ENCODE results near the gene PITPNM3. TPM values are rescaled to one million over a fixed set of nuclear protein-coding genes. Genes with fewer than 3 reads are reported as not detected.

The PITPNM3 gene
- total RNA-seq: 8.6 TPM

DNA sequence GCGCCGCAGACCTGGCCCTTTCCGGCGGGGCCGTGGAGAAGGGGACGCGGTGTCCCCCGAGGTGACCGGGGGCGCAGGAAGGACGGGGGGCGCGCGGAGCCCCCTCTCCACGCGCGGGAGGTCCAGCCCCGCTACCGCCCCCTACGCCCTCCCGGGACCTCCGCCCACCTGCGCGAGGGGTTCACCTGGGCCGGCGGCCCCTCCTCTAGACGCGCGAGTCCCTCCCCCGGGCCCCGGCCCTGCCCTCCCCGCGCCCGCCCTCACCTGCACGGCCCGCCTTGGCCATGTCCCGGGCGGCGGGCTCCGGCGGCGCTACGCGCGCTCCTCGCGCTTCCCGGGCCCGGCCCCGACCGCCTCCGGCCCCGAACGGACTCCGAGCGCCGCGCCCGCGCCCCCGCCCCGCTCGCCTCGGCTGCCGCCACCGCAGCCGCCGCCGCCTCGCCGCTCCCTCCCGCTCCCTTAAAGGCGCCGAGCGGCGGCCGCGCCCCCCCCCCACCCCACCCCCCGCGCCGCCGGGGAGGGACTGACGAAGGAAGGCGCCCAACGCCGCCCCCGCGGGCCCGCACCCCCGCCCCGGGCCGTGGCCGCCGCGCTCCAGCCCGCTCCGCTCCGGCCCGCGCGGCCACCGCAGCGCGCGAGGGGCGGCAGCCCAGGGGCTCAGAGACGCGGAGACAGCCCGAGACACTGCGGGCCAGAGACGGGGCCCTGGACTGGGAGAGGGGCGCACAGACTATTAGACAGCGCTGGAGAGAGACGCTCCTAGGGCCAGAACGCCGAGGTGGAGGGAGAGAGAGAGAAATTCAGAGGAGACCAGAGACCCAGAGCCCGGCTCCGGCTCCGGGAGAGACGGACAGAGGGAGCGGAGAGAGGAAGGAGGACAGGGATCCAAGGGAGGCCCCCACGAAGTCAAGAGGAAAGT lies at the start of gene PITPNM3:
PITPNM3 (minus strand) TSS at position 435 of the 919 bp plus-strand sequence; CDS start at position 286, 149 bp downstream.
- peaks cover 47% of the 10 kb centered on the region for H3K4me1 ChIP-seq
- no peaks in the 10 kb centered on the region for H3K36me3 ChIP-seq
- H3K4me3 ChIP-seq: peak within 1 kb of the TSS; percentile 61 to 69
- no peak for DNase-seq (ENCODE audit: extremely low spot score in 2 of 2)
- peak within 1 kb of the TSS; percentile 65 for H3K27ac ChIP-seq
- H3K27me3 ChIP-seq: no peaks in the 10 kb centered on the region
- intact Hi-C loops (cut with DNase I): no loop called here
- TF ChIP-seq, protein P1, sequence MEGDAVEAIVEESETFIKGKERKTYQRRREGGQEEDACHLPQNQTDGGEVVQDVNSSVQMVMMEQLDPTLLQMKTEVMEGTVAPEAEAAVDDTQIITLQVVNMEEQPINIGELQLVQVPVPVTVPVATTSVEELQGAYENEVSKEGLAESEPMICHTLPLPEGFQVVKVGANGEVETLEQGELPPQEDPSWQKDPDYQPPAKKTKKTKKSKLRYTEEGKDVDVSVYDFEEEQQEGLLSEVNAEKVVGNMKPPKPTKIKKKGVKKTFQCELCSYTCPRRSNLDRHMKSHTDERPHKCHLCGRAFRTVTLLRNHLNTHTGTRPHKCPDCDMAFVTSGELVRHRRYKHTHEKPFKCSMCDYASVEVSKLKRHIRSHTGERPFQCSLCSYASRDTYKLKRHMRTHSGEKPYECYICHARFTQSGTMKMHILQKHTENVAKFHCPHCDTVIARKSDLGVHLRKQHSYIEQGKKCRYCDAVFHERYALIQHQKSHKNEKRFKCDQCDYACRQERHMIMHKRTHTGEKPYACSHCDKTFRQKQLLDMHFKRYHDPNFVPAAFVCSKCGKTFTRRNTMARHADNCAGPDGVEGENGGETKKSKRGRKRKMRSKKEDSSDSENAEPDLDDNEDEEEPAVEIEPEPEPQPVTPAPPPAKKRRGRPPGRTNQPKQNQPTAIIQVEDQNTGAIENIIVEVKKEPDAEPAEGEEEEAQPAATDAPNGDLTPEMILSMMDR (IDR thresholded peaks at IDR 0.05): no peak
- TF ChIP-seq POLR2AphosphoS5 (IDR thresholded peaks at IDR 0.05; ENCODE audit: insufficient read depth in 1 of 2, low read depth in 1 of 2): no peak
- no peak for TF ChIP-seq POLR2A (IDR thresholded peaks at IDR 0.05)
- H3K9me3 ChIP-seq: no peaks in the 10 kb centered on the region

DNA sequence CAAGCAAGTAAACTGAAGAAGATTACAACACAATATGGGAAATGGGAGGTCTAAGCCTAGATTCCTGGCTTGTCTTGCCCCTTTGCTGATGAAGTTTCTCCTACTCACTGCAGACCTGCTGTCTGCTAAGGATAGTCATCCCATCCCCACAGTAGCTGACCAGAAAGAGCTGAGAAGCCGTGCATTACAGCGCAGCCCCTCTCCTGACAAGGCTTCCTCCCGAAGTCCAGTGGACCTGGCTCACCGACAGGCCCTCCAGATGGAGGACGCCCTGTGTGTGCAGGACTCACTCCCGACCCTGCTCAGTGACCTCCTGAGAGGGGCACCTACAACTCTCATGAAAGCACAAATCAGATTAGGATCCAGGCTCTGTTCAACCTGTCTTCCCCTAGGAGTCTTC lies 48.8 kb upstream of the PITPNM3 start:
- H3K27me3 ChIP-seq: no peaks in the 10 kb centered on the region
- H3K27ac ChIP-seq: no peak overlapping the region
- TF ChIP-seq POLR2AphosphoS5 (IDR thresholded peaks at IDR 0.05; ENCODE audit: insufficient read depth in 1 of 2, low read depth in 1 of 2) (no peak), POLR2A (IDR thresholded peaks at IDR 0.05) (no peak)
- TF ChIP-seq, protein P1 (IDR thresholded peaks at IDR 0.05): no peak
- H3K4me3 ChIP-seq: no peak overlapping the region
- intact Hi-C loops (cut with DNase I): no loop called here
- peaks cover 0 to 52% of the 10 kb centered on the region in 2 donors for H3K36me3 ChIP-seq
- DNase-seq (ENCODE audit: extremely low spot score in 2 of 2): no peak
- H3K4me1 ChIP-seq: no peaks in the 10 kb centered on the region
- H3K9me3 ChIP-seq: no peaks in the 10 kb centered on the region

DNA sequence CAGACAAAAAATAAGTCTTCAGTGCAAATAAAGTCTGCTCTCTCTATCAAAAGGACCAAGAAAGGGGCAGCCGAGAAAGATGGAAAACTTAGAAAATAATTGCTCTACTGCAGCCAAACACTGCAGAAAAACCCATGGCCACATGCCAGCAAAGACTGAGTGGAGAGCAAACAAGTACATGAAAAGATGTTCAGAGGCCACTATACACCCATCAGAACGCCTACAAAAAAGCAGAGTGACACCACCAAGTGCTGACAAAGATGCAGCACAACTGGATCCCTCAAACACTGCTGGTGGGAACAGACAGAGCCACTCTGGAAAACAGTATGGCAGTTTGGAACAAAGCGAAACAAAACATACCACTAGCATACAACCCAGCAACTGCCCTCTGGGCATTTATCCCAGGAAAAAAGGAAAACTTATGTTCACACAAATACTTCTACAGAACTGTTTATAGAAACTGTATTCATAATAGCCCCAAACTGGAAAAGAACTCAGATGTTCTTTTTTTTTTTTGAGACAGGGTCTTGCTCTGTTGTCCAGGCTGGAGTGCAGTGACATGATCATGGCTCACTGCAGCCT lies 47.5 kb upstream of the PITPNM3 start:
- H3K4me3 ChIP-seq: no peak overlapping the region
- no peak overlapping the region for H3K27ac ChIP-seq
- H3K9me3 ChIP-seq: no peaks in the 10 kb centered on the region
- H3K4me1 ChIP-seq: peaks cover under 1% of the 10 kb centered on the region
- peaks cover 0 to 43% of the 10 kb centered on the region in 2 donors for H3K36me3 ChIP-seq
- intact Hi-C loops (cut with DNase I): no loop called here
- H3K27me3 ChIP-seq: no peaks in the 10 kb centered on the region
- no peak for DNase-seq (ENCODE audit: extremely low spot score in 2 of 2)
- TF ChIP-seq POLR2AphosphoS5 (IDR thresholded peaks at IDR 0.05; ENCODE audit: insufficient read depth in 1 of 2, low read depth in 1 of 2): no peak
- TF ChIP-seq, protein P1 (IDR thresholded peaks at IDR 0.05): no peak
- TF ChIP-seq POLR2A (IDR thresholded peaks at IDR 0.05): no peak

DNA sequence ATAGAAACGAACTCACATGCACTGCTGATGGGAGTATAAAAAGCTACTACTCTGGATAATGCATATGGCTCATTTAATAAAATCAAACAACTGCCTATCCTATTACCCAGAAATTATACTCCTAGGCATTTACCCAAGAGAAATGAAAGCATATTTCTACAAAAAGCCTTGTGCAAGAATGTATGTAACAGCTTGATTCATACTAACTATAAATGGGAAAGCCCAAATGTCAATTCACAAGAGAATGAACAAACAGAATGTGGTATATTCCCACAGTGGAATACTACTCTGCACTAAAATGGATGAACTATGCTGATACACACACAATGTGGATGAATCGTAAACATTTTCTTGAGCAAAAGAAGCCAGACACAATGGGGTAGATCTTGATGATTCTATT lies 45.8 kb upstream of the PITPNM3 start:
- Histone ChIP-seq H3K4me1 (peaks cover 6% of the 10 kb centered on the region), H3K27ac (no peak overlapping the region), H3K36me3 (peaks cover 0 to 30% of the 10 kb centered on the region in 2 donors), H3K4me3 (no peak overlapping the region), H3K9me3 (no peaks in the 10 kb centered on the region), H3K27me3 (no peaks in the 10 kb centered on the region)
- intact Hi-C loops (cut with DNase I): no loop called here
- DNase-seq (ENCODE audit: extremely low spot score in 2 of 2): no peak
- TF ChIP-seq POLR2AphosphoS5 (IDR thresholded peaks at IDR 0.05; ENCODE audit: insufficient read depth in 1 of 2, low read depth in 1 of 2) (no peak), POLR2A (IDR thresholded peaks at IDR 0.05) (no peak)
- TF ChIP-seq, protein P1 (IDR thresholded peaks at IDR 0.05): no peak
